GM12878 (cell line): ENCODE measurements around the gene IMMP2L. TPM values are rescaled to one million over a fixed set of nuclear protein-coding genes. Genes with fewer than 3 reads are reported as not detected.

Experiments
- ATAC-seq: fragments of 200-7000 bp; cut with Tn5 transposase; 3 replicates; pipeline ENCODE4 v1.9.1; 2020; ENCODE audit warnings: mild to moderate bottlenecking, moderate library complexity
- BruUV-seq: library from RNA; stranded (reverse); fragments of 400-500 nt; replicated peaks from 2 replicates; lab custom pipeline; 2021; lab: Mats Ljungman, UMichigan
- CTCF ChIA-PET: fragments of 300-600 bp; sonication (Branson Sonifier 250); formaldehyde crosslinking; extraction: SDS; loops from one replicate; lab custom pipeline; 2021; ENCODE audit warnings: inconsistent platforms; lab: Yijun Ruan, JAX
- POLR2A ChIA-PET: fragments of 350-600 bp; formaldehyde crosslinking; extraction: SDS; loops from one replicate; lab custom pipeline; 2021; ENCODE audit warnings: inconsistent platforms; lab: Charles Lee
- RAD21 ChIA-PET: fragments of 300-600 bp; sonication (Branson Sonifier 250); formaldehyde crosslinking; loops from one replicate; lab custom pipeline; 2023; ENCODE audit warnings: antibody characterized with exemption; ENCODE audit not compliant: unreplicated experiment; lab: Charles Lee
- SMC1A ChIA-PET: fragments of 300-600 bp; sonication (Branson Sonifier 250); formaldehyde crosslinking; loops from one replicate; lab custom pipeline; 2023; ENCODE audit not compliant: unreplicated experiment, uncharacterized antibody; lab: Charles Lee
- DNase-seq: peaks from one replicate; pipeline ENCODE4 v3.0.0-alpha.2; 2011; ENCODE audit warnings: low read depth, low spot score
- FAIRE-seq: peaks from 3 replicates; lab custom pipeline; 2011; peaks lifted over from hg19 to GRCh38; lab: Jason Lieb, UNC
- H2AFZ ChIP-seq: 2 replicates; pipeline ENCODE4 v1.6.0; 2011; ENCODE audit warnings: low read depth, low read length, control low read depth; ENCODE audit not compliant: control insufficient read depth
- H3K27ac ChIP-seq: 2 replicates; pipeline ENCODE4 v1.5.1; 2011; ENCODE audit warnings: control low read depth; ENCODE audit not compliant: control insufficient read depth, insufficient read depth
- H3K27me3 ChIP-seq, 2 experiments: replicated peaks in 1 of 2; 2 replicates each; pipeline versions ENCODE4 v1.6.0 to v1.6.1; 2011; ENCODE audit warnings: low read length in 1 of 2; ENCODE audit not compliant: control insufficient read depth in 2 of 2, insufficient read depth in 2 of 2
- H3K36me3 ChIP-seq, 2 experiments: 2 replicates each; pipeline ENCODE4 v1.5.1; 2011; ENCODE audit warnings: low read length in 1 of 2; ENCODE audit not compliant: control insufficient read depth in 2 of 2, insufficient read depth in 2 of 2
- H3K4me1 ChIP-seq: 2 replicates; pipeline ENCODE4 v1.6.1; 2011; ENCODE audit warnings: mild to moderate bottlenecking, low read length, moderate library complexity, mixed read lengths; ENCODE audit not compliant: control insufficient read depth, insufficient read depth
- H3K4me2 ChIP-seq: 2 replicates; pipeline ENCODE4 v1.6.0; 2011; ENCODE audit warnings: control low read depth; ENCODE audit not compliant: control insufficient read depth, insufficient read depth
- H3K4me3 ChIP-seq: fragments of 200-600 bp; sonication (generic); 2 replicates; pipeline ENCODE4 v1.5.1; 2016
- H3K79me2 ChIP-seq: 2 replicates; pipeline ENCODE4 v1.6.0; 2011; ENCODE audit warnings: low read length; ENCODE audit not compliant: control insufficient read depth, insufficient read depth
- H3K9ac ChIP-seq: 2 replicates; pipeline ENCODE4 v1.8.0; 2011; ENCODE audit warnings: low read length, control low read depth, mixed read lengths; ENCODE audit not compliant: control insufficient read depth, insufficient read depth
- H3K9me3 ChIP-seq: replicated peaks from 3 replicates; pipeline ENCODE4 v1.5.1; 2011; ENCODE audit warnings: mild to moderate bottlenecking, low read length; ENCODE audit not compliant: control insufficient read depth, insufficient read depth
- H4K20me1 ChIP-seq: 2 replicates; pipeline ENCODE4 v1.6.0; 2011; ENCODE audit not compliant: control insufficient read depth, insufficient read depth
- BCL11A ChIP-seq: IDR thresholded peaks from 2 replicates; pipeline ENCODE4 v1.6.1; 2011; ENCODE audit warnings: low read depth, low read length
- EGR1 ChIP-seq, 2 experiments: IDR thresholded peaks; 1 replicate in 1 of 2; 2 replicates in 1 of 2; pipeline ENCODE4 v1.6.1; 2011 to 2012; ENCODE audit warnings: low read depth in 2 of 2, low read length in 2 of 2, borderline replicate concordance in 1 of 2, mild to moderate bottlenecking in 1 of 2, moderate library complexity in 1 of 2
- EZH2 ChIP-seq: IDR thresholded peaks from 2 replicates; pipeline ENCODE4 v1.6.1; 2012; ENCODE audit warnings: low read depth, mild to moderate bottlenecking, control low read depth, inconsistent platforms, low read length, borderline replicate concordance; ENCODE audit not compliant: control insufficient read depth
- JUNB ChIP-seq: IDR thresholded peaks from 2 replicates; pipeline ENCODE4 v1.6.1; 2016; ENCODE audit warnings: antibody characterized with exemption, mild to moderate bottlenecking
- PAX5 ChIP-seq: IDR thresholded peaks from 2 replicates; pipeline ENCODE4 v1.6.1; 2011; ENCODE audit warnings: low read depth, low read length, borderline replicate concordance
- RB1 ChIP-seq: fragments of 450-650 bp; formaldehyde crosslinking; IDR thresholded peaks from 2 replicates; pipeline ENCODE4 v1.6.1; 2017; ENCODE audit warnings: mild to moderate bottlenecking, borderline replicate concordance
- RFX5 ChIP-seq: IDR thresholded peaks from 2 replicates; pipeline ENCODE4 v1.6.1; 2011; ENCODE audit warnings: low read depth, low read length, improper control_type of control experiment
- SMAD1 ChIP-seq: fragments of 450-650 bp; IDR thresholded peaks from 2 replicates; pipeline ENCODE4 v1.6.1; 2018; ENCODE audit warnings: mild to moderate bottlenecking, low read depth; ENCODE audit not compliant: partially characterized antibody
- SMAD5 ChIP-seq: IDR thresholded peaks from 2 replicates; pipeline ENCODE4 v1.6.1; 2016; ENCODE audit warnings: antibody characterized with exemption, low read depth
- SPI1 ChIP-seq: IDR thresholded peaks from 2 replicates; pipeline ENCODE4 v1.6.1; 2011; ENCODE audit warnings: low read depth, mild to moderate bottlenecking, low read length, moderate library complexity, borderline replicate concordance; ENCODE audit not compliant: insufficient read depth
- TCF12 ChIP-seq: IDR thresholded peaks from 2 replicates; pipeline ENCODE4 v1.6.1; 2011; ENCODE audit warnings: low read depth, mild to moderate bottlenecking, low read length
- WRNIP1 ChIP-seq: IDR thresholded peaks from 2 replicates; pipeline ENCODE4 v1.6.1; 2011; ENCODE audit warnings: low read depth, low read length, improper control_type of control experiment, borderline replicate concordance
- ZBED1 ChIP-seq: IDR thresholded peaks from 2 replicates; pipeline ENCODE4 v1.6.1; 2016; ENCODE audit warnings: borderline replicate concordance
- WGBS: methylation state at CpG from one replicate; pipeline ENCODE4 v1.1.6; 2016; ENCODE audit warnings: low lambda C conversion rate; ENCODE audit not compliant: insufficient replicate concordance, insufficient coverage; ENCODE audit errors: missing lambda C conversion rate; 5-methylcytosine and 5-hydroxymethylcytosine counted together
- in situ Hi-C: fragments of 300-500 bp; cut with MboI; formaldehyde crosslinking; loops from 9 replicates; pipeline ENCODE4 v1.14.3; 2018; ENCODE audit warnings: mixed read lengths
- intact Hi-C: fragments of 100-400 bp; cut with micrococcal nuclease; formaldehyde crosslinking; loops from one replicate; pipeline ENCODE4 v1.14.2; 2022; ENCODE audit not compliant: unreplicated experiment
- polyA plus RNA-seq, 11 experiments: library from polyadenylated mRNA; depleted of rRNA in 4 of 11; unstranded in 6 of 11; stranded (reverse) in 5 of 11; fragments of >200 nt; fragmentation: Nextera tagmentation in 4 of 11; fragmentation: Illumina TruSeq in 1 of 11; extraction: Ambion mirVana in 4 of 11; extraction: Trizol in 1 of 11; gene quantifications; 1 replicate in 1 of 11; 2 replicates in 10 of 11; pipeline versions ENCODE4 v1.2.1 to v1.2.3, GENCODE V29; 2011 to 2016; ENCODE audit warnings: inconsistent platforms in 2 of 11, missing spikeins in 2 of 11, low read depth in 1 of 11
- total RNA-seq, 4 experiments: library from RNA; depleted of rRNA in 3 of 4; stranded (reverse); fragments of >200 nt in 3 of 4; fragmentation: Illumina TruSeq in 1 of 4; extraction: Trizol in 1 of 4; gene quantifications; 2 replicates each; pipeline versions ENCODE4 v1.2.1 to v1.2.3, GENCODE V29; 2013 to 2021
- TF ChIP-seq, protein P1 (sequence below): fragments of 450-650 bp; formaldehyde crosslinking; IDR thresholded peaks from 2 replicates; pipeline ENCODE4 v1.4.0; 2020; ENCODE audit warnings: mild to moderate bottlenecking, moderate library complexity
- TF ChIP-seq, protein P2 (sequence below): IDR thresholded peaks from 2 replicates; pipeline ENCODE4 v1.6.1; 2012; ENCODE audit warnings: low read depth, low read length, improper control_type of control experiment
- TF ChIP-seq, protein P3 (sequence below): fragments of 450-650 bp; IDR thresholded peaks from 2 replicates; pipeline ENCODE4 v1.6.1; 2017; ENCODE audit warnings: low read depth, mild to moderate bottlenecking, moderate library complexity

Gene IMMP2L
- total and polyA plus RNA-seq, 10 of the 15 experiments (the other 5 are each of a cell fraction or from before 2014, with no cell fraction given): 12.6 to 46.3 (median 19.6) TPM

DNA sequence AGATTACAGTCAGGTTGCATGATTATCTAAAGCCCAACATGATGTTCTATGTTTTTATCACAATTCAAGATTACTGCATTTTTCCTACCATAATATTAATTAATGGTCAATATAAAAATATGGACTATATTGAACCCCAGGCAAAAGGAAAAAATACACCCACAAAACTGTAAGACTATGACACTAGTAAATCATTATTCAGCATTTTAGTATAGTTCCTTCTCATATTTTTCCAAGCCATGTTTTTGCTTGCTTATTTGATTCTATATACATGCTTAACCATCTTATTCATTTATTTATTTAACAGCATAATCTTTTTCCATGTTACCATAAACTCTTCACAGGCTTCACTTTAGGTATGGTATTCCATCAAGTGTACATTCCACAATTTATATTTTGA lies 101.6 kb downstream of the IMMP2L start (continued):
- TF ChIP-seq RB1: no peak

DNA sequence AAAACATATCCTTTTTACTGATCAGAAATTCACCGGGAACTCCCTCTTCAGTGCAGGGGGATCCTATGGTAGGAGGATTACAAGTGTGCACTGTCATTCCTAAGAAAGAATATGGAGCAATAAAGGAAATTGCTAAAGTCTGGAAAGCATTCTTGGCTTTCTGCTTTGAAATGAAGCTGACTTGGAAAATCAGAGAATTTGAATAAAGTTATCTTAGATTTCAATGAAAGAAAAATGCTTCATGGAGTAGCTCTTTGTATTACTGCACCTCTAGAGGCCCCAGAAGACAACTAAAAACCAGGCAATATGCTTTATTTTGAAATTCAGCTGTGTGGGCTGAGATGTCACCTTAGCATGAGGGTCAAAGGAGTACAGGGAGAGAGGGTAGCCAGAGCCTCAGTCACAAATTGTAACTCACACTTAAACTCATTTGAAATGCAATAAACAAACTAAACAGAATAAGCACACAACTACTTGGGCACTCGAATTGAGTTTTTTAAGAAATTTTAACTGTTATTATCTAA lies 102.5 kb downstream of the IMMP2L start:
- POLR2A ChIA-PET: no interaction called here
- Histone ChIP-seq H3K4me1 (no peaks in the 10 kb centered on the region), H3K27ac (no peak overlapping the region), H4K20me1 (no peaks in the 10 kb centered on the region), H3K79me2 (no peaks in the 10 kb centered on the region), H3K27me3 (no peaks in the 10 kb centered on the region), H3K36me3 (no peaks in the 10 kb centered on the region), H3K9ac (no peak overlapping the region), H3K9me3 (no peaks in the 10 kb centered on the region), H3K4me3 (no peak overlapping the region), H2AFZ (no peak overlapping the region), H3K4me2 (no peak overlapping the region)
- no TSS peak for BruUV-seq
- intact Hi-C loops: no loop called here
- SMC1A ChIA-PET: interaction anchor here (0.6 to 0.7 kb wide), 2 partner anchors 469 to 1665 kb away, joined by 3 read pairs; no protein-coding TSS in a partner anchor
- no peak for ATAC-seq
- 94% methylated on average over 2 of the region's 2 CpGs for WGBS
- RAD21 ChIA-PET: interaction anchor here (1.1 kb wide), 1 partner anchor 101 kb away, joined by 4 read pairs; no protein-coding TSS in a partner anchor
- FAIRE-seq: no peak
- no peak for DNase-seq
- CTCF ChIA-PET: no interaction called here
- in situ Hi-C loops: no loop called here
- TF ChIP-seq SPI1 (no peak), JUNB (no peak), ZBED1 (no peak), TCF12 (no peak), PAX5 (no peak), SMAD1 (no peak), EGR1 (IDR thresholded peaks at IDR 0.05; ENCODE audit: borderline replicate concordance in 1 of 2, low read depth in 2 of 2, low read length in 2 of 2) (no peak), BCL11A (no peak), WRNIP1 (no peak), SMAD5 (no peak), RFX5 (no peak), EZH2 (no peak)
- TF ChIP-seq, protein P1, sequence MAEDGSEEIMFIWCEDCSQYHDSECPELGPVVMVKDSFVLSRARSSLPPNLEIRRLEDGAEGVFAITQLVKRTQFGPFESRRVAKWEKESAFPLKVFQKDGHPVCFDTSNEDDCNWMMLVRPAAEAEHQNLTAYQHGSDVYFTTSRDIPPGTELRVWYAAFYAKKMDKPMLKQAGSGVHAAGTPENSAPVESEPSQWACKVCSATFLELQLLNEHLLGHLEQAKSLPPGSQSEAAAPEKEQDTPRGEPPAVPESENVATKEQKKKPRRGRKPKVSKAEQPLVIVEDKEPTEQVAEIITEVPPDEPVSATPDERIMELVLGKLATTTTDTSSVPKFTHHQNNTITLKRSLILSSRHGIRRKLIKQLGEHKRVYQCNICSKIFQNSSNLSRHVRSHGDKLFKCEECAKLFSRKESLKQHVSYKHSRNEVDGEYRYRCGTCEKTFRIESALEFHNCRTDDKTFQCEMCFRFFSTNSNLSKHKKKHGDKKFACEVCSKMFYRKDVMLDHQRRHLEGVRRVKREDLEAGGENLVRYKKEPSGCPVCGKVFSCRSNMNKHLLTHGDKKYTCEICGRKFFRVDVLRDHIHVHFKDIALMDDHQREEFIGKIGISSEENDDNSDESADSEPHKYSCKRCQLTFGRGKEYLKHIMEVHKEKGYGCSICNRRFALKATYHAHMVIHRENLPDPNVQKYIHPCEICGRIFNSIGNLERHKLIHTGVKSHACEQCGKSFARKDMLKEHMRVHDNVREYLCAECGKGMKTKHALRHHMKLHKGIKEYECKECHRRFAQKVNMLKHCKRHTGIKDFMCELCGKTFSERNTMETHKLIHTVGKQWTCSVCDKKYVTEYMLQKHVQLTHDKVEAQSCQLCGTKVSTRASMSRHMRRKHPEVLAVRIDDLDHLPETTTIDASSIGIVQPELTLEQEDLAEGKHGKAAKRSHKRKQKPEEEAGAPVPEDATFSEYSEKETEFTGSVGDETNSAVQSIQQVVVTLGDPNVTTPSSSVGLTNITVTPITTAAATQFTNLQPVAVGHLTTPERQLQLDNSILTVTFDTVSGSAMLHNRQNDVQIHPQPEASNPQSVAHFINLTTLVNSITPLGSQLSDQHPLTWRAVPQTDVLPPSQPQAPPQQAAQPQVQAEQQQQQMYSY (CRISPR knock-in tag): no peak
- TF ChIP-seq, protein P2, sequence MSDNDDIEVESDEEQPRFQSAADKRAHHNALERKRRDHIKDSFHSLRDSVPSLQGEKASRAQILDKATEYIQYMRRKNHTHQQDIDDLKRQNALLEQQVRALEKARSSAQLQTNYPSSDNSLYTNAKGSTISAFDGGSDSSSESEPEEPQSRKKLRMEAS: no peak
- TF ChIP-seq, protein P3, sequence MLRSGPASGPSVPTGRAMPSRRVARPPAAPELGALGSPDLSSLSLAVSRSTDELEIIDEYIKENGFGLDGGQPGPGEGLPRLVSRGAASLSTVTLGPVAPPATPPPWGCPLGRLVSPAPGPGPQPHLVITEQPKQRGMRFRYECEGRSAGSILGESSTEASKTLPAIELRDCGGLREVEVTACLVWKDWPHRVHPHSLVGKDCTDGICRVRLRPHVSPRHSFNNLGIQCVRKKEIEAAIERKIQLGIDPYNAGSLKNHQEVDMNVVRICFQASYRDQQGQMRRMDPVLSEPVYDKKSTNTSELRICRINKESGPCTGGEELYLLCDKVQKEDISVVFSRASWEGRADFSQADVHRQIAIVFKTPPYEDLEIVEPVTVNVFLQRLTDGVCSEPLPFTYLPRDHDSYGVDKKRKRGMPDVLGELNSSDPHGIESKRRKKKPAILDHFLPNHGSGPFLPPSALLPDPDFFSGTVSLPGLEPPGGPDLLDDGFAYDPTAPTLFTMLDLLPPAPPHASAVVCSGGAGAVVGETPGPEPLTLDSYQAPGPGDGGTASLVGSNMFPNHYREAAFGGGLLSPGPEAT: no peak
